Neural cell (in vitro differentiated cells): ENCODE data around the gene ARHGEF38. TPM values are rescaled to one million over a fixed set of nuclear protein-coding genes. Genes with fewer than 3 reads are reported as not detected.

ENCODE experiments used
- H2AFZ ChIP-seq: fragments of 200-600, 300-800 bp; sonication (generic), shearing (Covaris generic); 2 replicates; pipeline ENCODE4 v1.6.0; 2014; ENCODE audit warnings: low read depth, mild to moderate bottlenecking, antibody characterized with exemption, low read length, moderate library complexity
- H3F3A ChIP-seq: fragments of 200-600 bp; shearing (Covaris generic); 2 replicates; pipeline ENCODE4 v1.6.1; 2016; ENCODE audit warnings: mild to moderate bottlenecking, moderate library complexity, mixed read lengths, antibody characterized with exemption, low read length; ENCODE audit not compliant: insufficient read depth, poor library complexity, severe bottlenecking
- H3K27ac ChIP-seq: fragments of 200-600, 300-800 bp; sonication (generic), shearing (Covaris generic); 2 replicates; pipeline ENCODE4 v1.5.1; 2014; ENCODE audit warnings: mild to moderate bottlenecking, low read length, moderate library complexity
- H3K27me3 ChIP-seq: fragments of 300-800, 200-600 bp; sonication (generic), shearing (Covaris generic); 2 replicates; pipeline ENCODE4 v1.6.0; 2014; ENCODE audit warnings: mild to moderate bottlenecking, low read depth, low read length, moderate library complexity; ENCODE audit not compliant: insufficient read depth
- H3K36me3 ChIP-seq: fragments of 300-800, 200-600 bp; sonication (generic), shearing (Covaris generic); 2 replicates; pipeline ENCODE4 v1.5.1; 2014; ENCODE audit warnings: mild to moderate bottlenecking, antibody characterized with exemption, low read length, moderate library complexity; ENCODE audit not compliant: insufficient read depth
- H3K4me2 ChIP-seq: fragments of 300-800, 200-600 bp; sonication (generic), shearing (Covaris generic); 2 replicates; pipeline ENCODE4 v1.6.0; 2014; ENCODE audit warnings: mild to moderate bottlenecking, low read length
- H3K4me3 ChIP-seq: fragments of 300-800, 200-600 bp; sonication (generic), shearing (Covaris generic); 2 replicates; pipeline ENCODE4 v1.5.1; 2014; ENCODE audit warnings: mild to moderate bottlenecking, low read length, moderate library complexity
- H3K79me2 ChIP-seq: fragments of 200-600 bp; shearing (Covaris generic); replicated peaks from 2 replicates; pipeline ENCODE4 v1.6.0; 2014; ENCODE audit warnings: mild to moderate bottlenecking, low read length, moderate library complexity; ENCODE audit not compliant: insufficient read depth
- H3K9ac ChIP-seq: fragments of 300-800, 200-600 bp; sonication (generic), shearing (Covaris generic); 2 replicates; pipeline ENCODE4 v1.6.1; 2016; ENCODE audit warnings: mild to moderate bottlenecking, low read length, mixed read lengths
- H3K9me2 ChIP-seq: fragments of 200-600 bp; shearing (Covaris generic); 2 replicates; pipeline ENCODE4 v1.6.1; 2016; ENCODE audit warnings: mild to moderate bottlenecking, low read length, mixed read lengths; ENCODE audit not compliant: insufficient read depth
- H3K9me3 ChIP-seq: fragments of 200-600, 300-800 bp; sonication (generic), shearing (Covaris generic); 2 replicates; pipeline ENCODE4 v1.6.1; 2016; ENCODE audit warnings: mild to moderate bottlenecking, mixed run types, low read length, moderate library complexity, mixed read lengths
- H4K20me1 ChIP-seq: fragments of 200-600 bp; shearing (Covaris generic); 2 replicates; pipeline ENCODE4 v1.6.1; 2016; ENCODE audit warnings: mild to moderate bottlenecking, mixed run types; ENCODE audit not compliant: insufficient read depth
- CTCF ChIP-seq: fragments of 450-650 bp; IDR thresholded peaks from 2 replicates; pipeline ENCODE4 v1.5.1; 2014; ENCODE audit warnings: antibody characterized with exemption, mild to moderate bottlenecking, moderate library complexity; ENCODE audit not compliant: poor library complexity, severe bottlenecking
- EP300 ChIP-seq: fragments of 450-650 bp; conservative IDR thresholded peaks from 2 replicates; pipeline ENCODE4 v1.6.1; 2014; ENCODE audit warnings: antibody characterized with exemption, mild to moderate bottlenecking, moderate library complexity; ENCODE audit not compliant: poor library complexity, severe bottlenecking
- EZH2 ChIP-seq: fragments of 200-600, 300-800 bp; shearing (Covaris generic), sonication (generic); IDR thresholded peaks from 2 replicates; pipeline ENCODE4 v1.6.1; 2014; ENCODE audit warnings: antibody characterized with exemption, low read length, borderline replicate concordance, mild to moderate bottlenecking; ENCODE audit not compliant: insufficient read depth, poor library complexity, severe bottlenecking
- MXI1 ChIP-seq: fragments of 450-650 bp; conservative IDR thresholded peaks from 2 replicates; pipeline ENCODE4 v1.6.1; 2014; ENCODE audit warnings: antibody characterized with exemption, mild to moderate bottlenecking; ENCODE audit not compliant: poor library complexity, severe bottlenecking
- POLR2AphosphoS5 ChIP-seq: IDR thresholded peaks from 2 replicates; pipeline ENCODE4 v1.6.1; 2012
- RAD21 ChIP-seq: fragments of 450-650 bp; conservative IDR thresholded peaks from 2 replicates; pipeline ENCODE4 v1.6.1; 2014; ENCODE audit warnings: antibody characterized with exemption, mild to moderate bottlenecking, moderate library complexity
- REST ChIP-seq: IDR thresholded peaks from 2 replicates; pipeline ENCODE4 v1.6.1; 2012; ENCODE audit warnings: borderline replicate concordance
- SMC3 ChIP-seq: fragments of 450-650 bp; conservative IDR thresholded peaks from 2 replicates; pipeline ENCODE4 v1.6.1; 2014; ENCODE audit warnings: antibody characterized with exemption, mild to moderate bottlenecking, moderate library complexity; ENCODE audit not compliant: poor library complexity
- TAF1 ChIP-seq: IDR thresholded peaks from 2 replicates; pipeline ENCODE4 v1.6.1; 2012; ENCODE audit warnings: low read depth
- polyA plus RNA-seq: library from polyadenylated mRNA; depleted of rRNA; stranded (reverse); fragments of >200 nt; gene quantifications from 2 replicates; pipeline ENCODE4 v1.2.3, GENCODE V29; 2014

ARHGEF38 gene
- polyA plus RNA-seq, 1 donor from 2014 or later: not detected

GRCh38 chr4:105543346-105543745, 9.1 kb upstream of the ARHGEF38 start:
- no peak overlapping the region for H3K4me3 ChIP-seq
- TF ChIP-seq REST (no peak), RAD21 (no peak), TAF1 (no peak), MXI1 (no peak), POLR2AphosphoS5 (no peak), EZH2 (no peak), SMC3 (no peak)
- H3K4me2 ChIP-seq: no peak overlapping the region
- H3K36me3 ChIP-seq: no peaks in the 10 kb centered on the region
- H3F3A ChIP-seq: no peaks in the 10 kb centered on the region
- no peaks in the 10 kb centered on the region for H3K9me2 ChIP-seq
- no peaks in the 10 kb centered on the region for H3K27me3 ChIP-seq
- H3K27ac ChIP-seq: peak overlapping the region; percentile 70
- H4K20me1 ChIP-seq: no peaks in the 10 kb centered on the region
- no peak overlapping the region for H3K9ac ChIP-seq
- H3K79me2 ChIP-seq: no peaks in the 10 kb centered on the region
- no peak overlapping the region for H2AFZ ChIP-seq
- no peaks in the 10 kb centered on the region for H3K9me3 ChIP-seq

- H3K9me3 ChIP-seq: no peaks in the 10 kb centered on the region
- H3K9ac ChIP-seq: no peak overlapping the region
- H2AFZ ChIP-seq: peak overlapping the region; percentile 4
- no peak for TF ChIP-seq EZH2
- TF ChIP-seq SMC3: no peak
- no peak for TF ChIP-seq POLR2AphosphoS5
- TF ChIP-seq RAD21: no peak
- no peak for TF ChIP-seq CTCF
- TF ChIP-seq REST: no peak
- no peak for TF ChIP-seq TAF1
- TF ChIP-seq MXI1: no peak
- TF ChIP-seq EP300: no peak
- no peaks in the 10 kb centered on the region for H3K9me2 ChIP-seq
- peak overlapping the region; percentile 70 for H3K27ac ChIP-seq
- no peaks in the 10 kb centered on the region for H3F3A ChIP-seq
- H3K4me2 ChIP-seq: peak overlapping the region; percentile 10
- no peaks in the 10 kb centered on the region for H4K20me1 ChIP-seq
- no peaks in the 10 kb centered on the region for H3K79me2 ChIP-seq
- peak overlapping the region; percentile 31 for H3K4me3 ChIP-seq
- H3K27me3 ChIP-seq: no peaks in the 10 kb centered on the region
- H3K36me3 ChIP-seq: no peaks in the 10 kb centered on the region
Observed at GRCh38 chr4:105543881-105544280, 8.5 kb upstream of the ARHGEF38 start.
